B cell (primary cell): ENCODE results near the gene PTCD3.

Experiments used
- EZH2 ChIP-seq: IDR thresholded peaks from 2 replicates; pipeline ENCODE4 v1.6.1; 2012; ENCODE audit warnings: borderline replicate concordance, low read depth, mild to moderate bottlenecking, moderate library complexity, low read length; ENCODE audit not compliant: insufficient read depth, poor library complexity, severe bottlenecking
- TF ChIP-seq, protein P1 (sequence below): fragments of 200-600 bp; IDR thresholded peaks from one replicate; pipeline ENCODE4 v1.8.0; 2022; ENCODE audit warnings: antibody characterized with exemption, mild to moderate bottlenecking

DNA sequence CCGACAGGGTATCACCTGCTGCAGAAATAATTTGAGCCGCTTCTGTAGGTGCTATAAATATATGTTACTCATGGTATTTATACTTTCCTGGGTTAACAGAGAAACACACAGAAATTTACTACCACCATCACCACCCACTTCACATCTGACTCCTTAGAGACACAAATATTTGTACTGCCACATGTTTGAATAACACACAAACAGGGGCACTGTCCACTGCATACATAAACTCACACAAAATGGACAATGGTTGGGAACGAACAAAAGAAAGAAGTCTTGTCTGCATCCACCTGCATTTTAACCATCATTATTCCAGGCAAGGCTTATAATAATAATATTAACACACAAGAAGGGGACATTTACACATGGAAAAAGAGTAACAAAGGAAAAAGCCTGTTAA, 65.3 kb downstream of the PTCD3 start:
- TF ChIP-seq, protein P1, sequence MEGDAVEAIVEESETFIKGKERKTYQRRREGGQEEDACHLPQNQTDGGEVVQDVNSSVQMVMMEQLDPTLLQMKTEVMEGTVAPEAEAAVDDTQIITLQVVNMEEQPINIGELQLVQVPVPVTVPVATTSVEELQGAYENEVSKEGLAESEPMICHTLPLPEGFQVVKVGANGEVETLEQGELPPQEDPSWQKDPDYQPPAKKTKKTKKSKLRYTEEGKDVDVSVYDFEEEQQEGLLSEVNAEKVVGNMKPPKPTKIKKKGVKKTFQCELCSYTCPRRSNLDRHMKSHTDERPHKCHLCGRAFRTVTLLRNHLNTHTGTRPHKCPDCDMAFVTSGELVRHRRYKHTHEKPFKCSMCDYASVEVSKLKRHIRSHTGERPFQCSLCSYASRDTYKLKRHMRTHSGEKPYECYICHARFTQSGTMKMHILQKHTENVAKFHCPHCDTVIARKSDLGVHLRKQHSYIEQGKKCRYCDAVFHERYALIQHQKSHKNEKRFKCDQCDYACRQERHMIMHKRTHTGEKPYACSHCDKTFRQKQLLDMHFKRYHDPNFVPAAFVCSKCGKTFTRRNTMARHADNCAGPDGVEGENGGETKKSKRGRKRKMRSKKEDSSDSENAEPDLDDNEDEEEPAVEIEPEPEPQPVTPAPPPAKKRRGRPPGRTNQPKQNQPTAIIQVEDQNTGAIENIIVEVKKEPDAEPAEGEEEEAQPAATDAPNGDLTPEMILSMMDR: no peak
- TF ChIP-seq EZH2: no peak
